MM.1S (cell line): ENCODE data around the gene DMRTA2.

ENCODE experiments used
- DNase-seq: peaks from one replicate; pipeline ENCODE4 v3.0.0-alpha.2; 2015
- H2AFZ ChIP-seq: fragments of 300-600 bp; sonication (generic); 2 replicates; pipeline ENCODE4 v1.6.0; 2016; ENCODE audit warnings: antibody characterized with exemption, low read length
- H3F3A ChIP-seq: fragments of 300-600 bp; sonication (generic); 2 replicates; pipeline ENCODE4 v1.6.1; 2016; ENCODE audit warnings: mild to moderate bottlenecking, antibody characterized with exemption, low read length, moderate library complexity, mixed read lengths; ENCODE audit not compliant: insufficient read depth
- H3K27ac ChIP-seq: fragments of 300-600 bp; sonication (generic); 2 replicates; pipeline ENCODE4 v1.5.1; 2016; ENCODE audit warnings: mild to moderate bottlenecking, low read length
- H3K27me3 ChIP-seq: fragments of 300-600 bp; sonication (generic); replicated peaks from 2 replicates; pipeline ENCODE4 v1.6.0; 2016; ENCODE audit warnings: low read length; ENCODE audit not compliant: insufficient read depth
- H3K36me3 ChIP-seq: fragments of 300-600 bp; sonication (generic); replicated peaks from 2 replicates; pipeline ENCODE4 v1.6.1; 2016; ENCODE audit warnings: mild to moderate bottlenecking, low read length, mixed read lengths; ENCODE audit not compliant: insufficient read depth
- H3K4me1 ChIP-seq: fragments of 300-600 bp; sonication (generic); 2 replicates; pipeline ENCODE4 v1.6.1; 2016; ENCODE audit warnings: low read length, mixed read lengths
- H3K4me2 ChIP-seq: fragments of 300-600 bp; sonication (generic); 2 replicates; pipeline ENCODE4 v1.6.0; 2016; ENCODE audit warnings: low read depth, low read length
- H3K4me3 ChIP-seq: fragments of 300-600 bp; sonication (generic); 2 replicates; pipeline ENCODE4 v1.5.1; 2016; ENCODE audit warnings: low read length, mixed read lengths
- H3K79me2 ChIP-seq: fragments of 300-600 bp; sonication (generic); 2 replicates; pipeline ENCODE4 v1.6.1; 2016; ENCODE audit warnings: mixed run types, low read length, mixed read lengths
- H3K9ac ChIP-seq: fragments of 300-600 bp; sonication (generic); 2 replicates; pipeline ENCODE4 v1.6.1; 2016; ENCODE audit warnings: low read length, mixed read lengths
- H3K9me2 ChIP-seq: fragments of 300-600 bp; sonication (generic); replicated peaks from 2 replicates; pipeline ENCODE4 v1.6.1; 2016; ENCODE audit warnings: mild to moderate bottlenecking, low read length, mixed read lengths; ENCODE audit not compliant: insufficient read depth
- H3K9me3 ChIP-seq: fragments of 300-600 bp; sonication (generic); replicated peaks from 2 replicates; pipeline ENCODE4 v1.6.1; 2016; ENCODE audit warnings: mild to moderate bottlenecking, low read length, mixed read lengths; ENCODE audit not compliant: insufficient read depth
- H4K20me1 ChIP-seq: fragments of 300-600 bp; sonication (generic); 2 replicates; pipeline ENCODE4 v1.6.1; 2016; ENCODE audit warnings: mild to moderate bottlenecking, low read length, moderate library complexity, mixed read lengths; ENCODE audit not compliant: insufficient read depth
- CTCF ChIP-seq: fragments of 300-600 bp; sonication (generic); IDR thresholded peaks from 2 replicates; pipeline ENCODE4 v1.5.1; 2016; ENCODE audit warnings: antibody characterized with exemption, low read length, mixed read lengths
- EZH2 ChIP-seq: fragments of 300-600 bp; sonication (generic); optimal IDR thresholded peaks from 2 replicates; pipeline ENCODE3; 2017; ENCODE audit warnings: low read depth, mild to moderate bottlenecking, antibody characterized with exemption, low read length, mixed read lengths
- EZH2phosphoT487 ChIP-seq: fragments of 300-600 bp; sonication (generic); IDR thresholded peaks from 2 replicates; pipeline ENCODE4 v1.6.1; 2018; ENCODE audit warnings: antibody characterized with exemption, low read length

The DMRTA2 gene

GRCh38 chr1:50458507-50458906 lies 35.3 kb upstream of the DMRTA2 start:
- no peak for TF ChIP-seq EZH2phosphoT487
- no peak for TF ChIP-seq EZH2
- TF ChIP-seq CTCF = no peak
- H3K4me3 ChIP-seq = no peak overlapping the region
- no peaks in the 10 kb centered on the region for H3K4me1 ChIP-seq
- no peaks in the 10 kb centered on the region for H3K27me3 ChIP-seq
- H3K9ac ChIP-seq = no peak overlapping the region
- H3K9me3 ChIP-seq = no peaks in the 10 kb centered on the region
- no peak overlapping the region for H3K27ac ChIP-seq
- no peak overlapping the region for H2AFZ ChIP-seq
- DNase-seq = no peak
- H3K4me2 ChIP-seq = no peak overlapping the region
- no peaks in the 10 kb centered on the region for H4K20me1 ChIP-seq
- H3K36me3 ChIP-seq = no peaks in the 10 kb centered on the region
- H3F3A ChIP-seq = no peaks in the 10 kb centered on the region
- H3K79me2 ChIP-seq = no peaks in the 10 kb centered on the region
- H3K9me2 ChIP-seq = no peaks in the 10 kb centered on the region

GRCh38 chr1:50454911-50455310 lies 31.7 kb upstream of the DMRTA2 start:
- no peak for TF ChIP-seq EZH2
- Histone ChIP-seq H3K9me2 (no peaks in the 10 kb centered on the region), H2AFZ (no peak overlapping the region), H3K4me3 (no peak overlapping the region), H3F3A (no peaks in the 10 kb centered on the region), H3K4me1 (no peaks in the 10 kb centered on the region), H3K27me3 (no peaks in the 10 kb centered on the region), H3K9me3 (no peaks in the 10 kb centered on the region), H3K4me2 (no peak overlapping the region), H4K20me1 (no peaks in the 10 kb centered on the region), H3K79me2 (no peaks in the 10 kb centered on the region), H3K9ac (no peak overlapping the region), H3K36me3 (no peaks in the 10 kb centered on the region), H3K27ac (no peak overlapping the region)
- no peak for DNase-seq

GRCh38 chr1:50453266-50453665 lies 30.0 kb upstream of the DMRTA2 start:
- H3K9me3 ChIP-seq = no peaks in the 10 kb centered on the region
- no peaks in the 10 kb centered on the region for H3K4me1 ChIP-seq
- H3K4me2 ChIP-seq = no peak overlapping the region
- H3K9me2 ChIP-seq = no peaks in the 10 kb centered on the region
- no peaks in the 10 kb centered on the region for H3K27me3 ChIP-seq
- no peaks in the 10 kb centered on the region for H4K20me1 ChIP-seq
- no peak overlapping the region for H3K4me3 ChIP-seq
- no peaks in the 10 kb centered on the region for H3F3A ChIP-seq
- no peaks in the 10 kb centered on the region for H3K36me3 ChIP-seq
- no peaks in the 10 kb centered on the region for H3K79me2 ChIP-seq
- TF ChIP-seq EZH2 = no peak
- TF ChIP-seq EZH2phosphoT487 = no peak
- TF ChIP-seq CTCF = no peak
- H2AFZ ChIP-seq = no peak overlapping the region
- no peak overlapping the region for H3K27ac ChIP-seq
- no peak overlapping the region for H3K9ac ChIP-seq
- no peak for DNase-seq

GRCh38 chr1:50452700-50453099 lies 29.5 kb upstream of the DMRTA2 start:
- Histone ChIP-seq H3K9ac (no peak overlapping the region), H3K4me2 (no peak overlapping the region), H3K9me2 (no peaks in the 10 kb centered on the region), H3K27ac (no peak overlapping the region), H3K9me3 (no peaks in the 10 kb centered on the region), H3F3A (no peaks in the 10 kb centered on the region), H3K4me3 (no peak overlapping the region), H3K27me3 (no peaks in the 10 kb centered on the region), H4K20me1 (no peaks in the 10 kb centered on the region), H3K36me3 (no peaks in the 10 kb centered on the region), H3K4me1 (no peaks in the 10 kb centered on the region), H2AFZ (no peak overlapping the region), H3K79me2 (no peaks in the 10 kb centered on the region)
- no peak for DNase-seq
- TF ChIP-seq CTCF = no peak
- TF ChIP-seq EZH2phosphoT487 = no peak
- TF ChIP-seq EZH2 = no peak
